Natural killer cell (primary cell): ENCODE measurements around the gene DEFB129. TPM values are rescaled to one million over a fixed set of nuclear protein-coding genes. Genes with fewer than 3 reads are reported as not detected.

Source experiments
- ATAC-seq, 3 donors: fragments of 150-1000 bp in 2 of 3; fragments of 200-7000 bp in 1 of 3; cut with Tn5 transposase; 1 replicate in 1 of 3; 2 replicates in 2 of 3; pipeline ENCODE4 v1.10.0; 2021; ENCODE audit warnings: mild to moderate bottlenecking in 2 of 3, moderate library complexity in 2 of 3
- DNase-seq, 2 donors: peaks; one replicate each; pipeline versions ENCODE4 v3.0.0 to v3.0.0-alpha.2; 2013 to 2021; ENCODE audit warnings: mixed read lengths in 1 of 2
- H3K27ac ChIP-seq: one replicate; pipeline ENCODE4 v1.5.1; 2013; ENCODE audit warnings: mild to moderate bottlenecking, low read length
- H3K27me3 ChIP-seq: one replicate; pipeline ENCODE4 v1.6.1; 2013; ENCODE audit warnings: low read length; ENCODE audit not compliant: control insufficient read depth, insufficient read depth
- H3K36me3 ChIP-seq: one replicate; pipeline ENCODE4 v1.6.1; 2013; ENCODE audit warnings: low read length; ENCODE audit not compliant: control insufficient read depth, insufficient read depth
- H3K4me1 ChIP-seq: one replicate; pipeline ENCODE4 v1.6.1; 2013; ENCODE audit warnings: low read length; ENCODE audit not compliant: control insufficient read depth, insufficient read depth
- H3K4me3 ChIP-seq: one replicate; pipeline ENCODE4 v1.5.1; 2013; ENCODE audit warnings: low read length
- H3K9me3 ChIP-seq: one replicate; pipeline ENCODE4 v1.6.1; 2013; ENCODE audit warnings: low read length; ENCODE audit not compliant: control insufficient read depth, insufficient read depth
- H3K27ac Mint-ChIP-seq, 2 donors: one replicate each; pipeline ENCODE4 v1.8.0; 2022; ENCODE audit warnings: mild to moderate bottlenecking in 2 of 2, mixed read lengths in 2 of 2, moderate library complexity in 1 of 2
- H3K27me3 Mint-ChIP-seq, 2 donors: one replicate each; pipeline ENCODE4 v1.8.0; 2022; ENCODE audit warnings: low read depth in 2 of 2, mixed read lengths in 2 of 2
- H3K36me3 Mint-ChIP-seq: one replicate; pipeline ENCODE4 v1.8.0; 2022; ENCODE audit warnings: mixed read lengths
- H3K4me1 Mint-ChIP-seq, 2 donors: one replicate each; pipeline ENCODE4 v1.8.0; 2022; ENCODE audit warnings: mixed read lengths in 2 of 2
- H3K4me3 Mint-ChIP-seq: one replicate; pipeline ENCODE4 v1.8.0; 2022; ENCODE audit warnings: mild to moderate bottlenecking, moderate library complexity, mixed read lengths
- H3K9me3 Mint-ChIP-seq, 2 donors: one replicate each; pipeline ENCODE4 v1.8.0; 2022; ENCODE audit warnings: mixed read lengths in 2 of 2
- WGBS: methylation state at CpG from one replicate; pipeline ENCODE4 v1.1.7; 2013; ENCODE audit warnings: missing lambda C conversion rate; ENCODE audit not compliant: insufficient coverage; 5-methylcytosine and 5-hydroxymethylcytosine counted together
- intact Hi-C: fragments of 100-400 bp; cut with micrococcal nuclease; formaldehyde crosslinking; loops from one replicate; pipeline ENCODE4 v1.14.2; 2022
- total RNA-seq, 4 donors: library from RNA; stranded (reverse); fragments of 120-200 nt in 1 of 4; gene quantifications; one replicate each; pipeline versions ENCODE4 v1.2.3 to v1.2.4, GENCODE V29; 2013 to 2022
- TF ChIP-seq, protein P1 (sequence below): fragments of 200-600 bp; IDR thresholded peaks from one replicate; pipeline ENCODE4 v1.8.0; 2022; ENCODE audit warnings: antibody characterized with exemption

Gene DEFB129
- total RNA-seq, 3 donors from 2014 or later (not counting 1 experiment from before 2014, with no cell fraction given) = not detected

DNA sequence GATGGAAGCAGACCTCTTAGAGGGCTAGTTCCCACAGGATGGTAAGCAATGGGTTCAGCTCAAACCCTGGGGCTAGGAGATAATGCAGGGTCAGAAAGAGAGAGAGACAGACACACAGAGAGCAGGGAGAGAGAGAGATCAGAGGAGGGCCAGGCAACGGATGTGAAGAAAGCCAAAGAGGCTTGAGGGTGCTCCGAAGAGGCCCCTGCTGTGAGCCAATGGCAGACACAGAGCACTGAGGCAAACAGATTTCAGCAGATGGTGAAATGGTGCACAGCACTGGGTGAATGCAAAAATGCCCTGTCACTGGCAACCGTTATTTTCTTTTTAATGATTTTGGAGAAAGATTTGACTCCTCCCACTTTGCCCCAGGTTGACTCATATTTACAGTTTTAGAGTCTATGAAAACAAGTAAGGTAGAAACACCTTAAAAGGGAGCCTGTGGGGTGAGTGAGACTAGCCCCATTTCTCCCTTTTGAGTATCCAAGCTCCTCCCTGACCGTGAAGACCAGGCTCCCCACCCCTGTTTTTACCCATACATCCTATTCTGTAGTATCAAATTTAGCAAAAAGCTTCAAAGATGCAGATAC is 31.3 kb downstream of the DEFB129 start:
- Histone ChIP-seq H3K27ac (no peak overlapping the region), H3K4me3 (no peak overlapping the region), H3K9me3 (no peaks in the 10 kb centered on the region), H3K36me3 (no peaks in the 10 kb centered on the region), H3K27me3 (no peaks in the 10 kb centered on the region), H3K4me1 (no peaks in the 10 kb centered on the region)
- 68% methylated on average over 4 of the region's 4 CpGs for WGBS
- Mint-ChIP-seq H3K9me3 (no peaks in the 10 kb centered on the region), H3K27ac (no peak overlapping the region), H3K4me3 (no peak overlapping the region), H3K27me3 (peaks cover 11 to 22% of the 10 kb centered on the region in 2 donors), H3K4me1 (no peaks in the 10 kb centered on the region), H3K36me3 (no peaks in the 10 kb centered on the region)
- TF ChIP-seq, protein P1, sequence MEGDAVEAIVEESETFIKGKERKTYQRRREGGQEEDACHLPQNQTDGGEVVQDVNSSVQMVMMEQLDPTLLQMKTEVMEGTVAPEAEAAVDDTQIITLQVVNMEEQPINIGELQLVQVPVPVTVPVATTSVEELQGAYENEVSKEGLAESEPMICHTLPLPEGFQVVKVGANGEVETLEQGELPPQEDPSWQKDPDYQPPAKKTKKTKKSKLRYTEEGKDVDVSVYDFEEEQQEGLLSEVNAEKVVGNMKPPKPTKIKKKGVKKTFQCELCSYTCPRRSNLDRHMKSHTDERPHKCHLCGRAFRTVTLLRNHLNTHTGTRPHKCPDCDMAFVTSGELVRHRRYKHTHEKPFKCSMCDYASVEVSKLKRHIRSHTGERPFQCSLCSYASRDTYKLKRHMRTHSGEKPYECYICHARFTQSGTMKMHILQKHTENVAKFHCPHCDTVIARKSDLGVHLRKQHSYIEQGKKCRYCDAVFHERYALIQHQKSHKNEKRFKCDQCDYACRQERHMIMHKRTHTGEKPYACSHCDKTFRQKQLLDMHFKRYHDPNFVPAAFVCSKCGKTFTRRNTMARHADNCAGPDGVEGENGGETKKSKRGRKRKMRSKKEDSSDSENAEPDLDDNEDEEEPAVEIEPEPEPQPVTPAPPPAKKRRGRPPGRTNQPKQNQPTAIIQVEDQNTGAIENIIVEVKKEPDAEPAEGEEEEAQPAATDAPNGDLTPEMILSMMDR = no peak
- intact Hi-C loops = no loop called here
- ATAC-seq = no peak
- no peak for DNase-seq

DNA sequence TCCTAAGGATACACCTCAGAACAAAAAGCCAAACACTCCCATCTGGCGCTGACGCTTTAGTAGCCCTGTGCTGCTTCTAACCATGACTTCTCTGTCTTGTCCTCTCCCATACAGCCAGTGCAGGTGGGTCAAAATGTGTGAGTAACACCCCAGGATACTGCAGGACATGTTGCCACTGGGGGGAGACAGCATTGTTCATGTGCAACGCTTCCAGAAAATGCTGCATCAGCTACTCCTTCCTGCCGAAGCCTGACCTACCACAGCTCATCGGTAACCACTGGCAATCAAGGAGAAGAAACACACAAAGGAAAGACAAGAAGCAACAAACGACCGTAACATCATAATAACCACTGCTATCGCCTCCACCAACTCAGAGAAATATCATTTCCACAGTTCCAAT is 31.9 kb downstream of the DEFB129 start:
- Mint-ChIP-seq H3K9me3 (no peaks in the 10 kb centered on the region), H3K4me1 (no peaks in the 10 kb centered on the region), H3K36me3 (no peaks in the 10 kb centered on the region), H3K27me3 (peaks cover 11 to 22% of the 10 kb centered on the region in 2 donors), H3K4me3 (no peak overlapping the region), H3K27ac (no peak overlapping the region)
- ATAC-seq (peak in 1 of 3 donors; percentile 25), DNase-seq (peak in 1 of 2 donors; percentile 39)
- Histone ChIP-seq H3K4me1 (no peaks in the 10 kb centered on the region), H3K36me3 (no peaks in the 10 kb centered on the region), H3K27ac (no peak overlapping the region), H3K4me3 (no peak overlapping the region), H3K9me3 (no peaks in the 10 kb centered on the region), H3K27me3 (no peaks in the 10 kb centered on the region)
- TF ChIP-seq, protein P1 = no peak
- 44% methylated on average over 8 of the region's 8 CpGs for WGBS
- intact Hi-C loops = no loop called here

DNA sequence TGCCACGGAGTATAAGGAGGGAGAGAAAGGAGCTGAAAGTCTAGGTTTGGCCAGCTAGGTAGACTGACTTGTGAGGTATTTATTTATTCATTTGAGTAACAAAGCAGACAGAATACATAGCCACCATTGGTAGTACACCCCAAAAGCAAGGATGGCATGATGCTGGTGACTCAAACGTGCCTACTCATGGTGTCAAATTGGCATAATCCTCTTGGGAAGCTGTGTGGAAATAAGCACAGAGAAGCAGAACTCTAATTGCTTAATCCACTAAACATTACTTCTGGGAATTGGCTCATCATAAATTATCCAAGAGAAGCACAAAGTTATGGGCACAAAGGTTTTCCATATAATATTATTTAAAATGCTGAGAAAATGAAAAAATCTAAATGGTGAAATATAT is 32.9 kb downstream of the DEFB129 start:
- H3K4me1 Mint-ChIP-seq = no peaks in the 10 kb centered on the region
- no peaks in the 10 kb centered on the region for H3K9me3 ChIP-seq
- no peak overlapping the region for H3K4me3 ChIP-seq
- H3K27me3 Mint-ChIP-seq = peaks cover 11 to 22% of the 10 kb centered on the region in 2 donors
- H3K4me1 ChIP-seq = no peaks in the 10 kb centered on the region
- H3K27ac Mint-ChIP-seq = no peak overlapping the region
- TF ChIP-seq, protein P1 = no peak
- H3K4me3 Mint-ChIP-seq = no peak overlapping the region
- H3K36me3 Mint-ChIP-seq = no peaks in the 10 kb centered on the region
- H3K9me3 Mint-ChIP-seq = no peaks in the 10 kb centered on the region
- no peaks in the 10 kb centered on the region for H3K27me3 ChIP-seq
- intact Hi-C loops = no loop called here
- H3K36me3 ChIP-seq = no peaks in the 10 kb centered on the region
- ATAC-seq (no peak), DNase-seq (no peak)
- WGBS = 100% methylated on average over 2 of the region's 2 CpGs
- no peak overlapping the region for H3K27ac ChIP-seq

DNA sequence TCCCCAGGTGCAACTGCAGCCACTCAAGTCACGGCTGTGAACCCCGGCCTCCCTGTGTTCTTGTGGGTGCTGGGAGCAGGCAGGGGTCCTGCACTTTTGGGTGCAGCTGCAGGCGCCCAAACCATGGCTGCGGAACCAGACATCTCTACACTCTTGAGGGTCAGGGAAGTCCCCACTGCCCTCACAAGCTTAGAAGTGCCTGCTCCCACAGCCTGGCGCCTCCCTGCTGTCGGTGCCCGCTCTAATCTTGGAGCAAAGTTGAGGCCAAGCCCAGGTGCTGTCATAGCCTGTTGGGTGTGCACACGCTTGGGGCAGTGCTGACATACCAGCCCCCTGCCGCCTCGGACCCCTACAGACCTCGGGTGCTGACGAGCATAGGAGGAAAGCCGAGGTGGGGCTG is 36.6 kb downstream of the DEFB129 start:
- Mint-ChIP-seq H3K4me3 (no peak overlapping the region), H3K27ac (no peak overlapping the region), H3K36me3 (no peaks in the 10 kb centered on the region), H3K9me3 (no peaks in the 10 kb centered on the region), H3K27me3 (peaks cover 14% of the 10 kb centered on the region in 2 donors), H3K4me1 (peaks cover 11% of the 10 kb centered on the region in 2 donors)
- H3K27ac ChIP-seq = no peak overlapping the region
- 90% methylated on average over 13 of the region's 13 CpGs for WGBS
- DNase-seq = no peak
- no peak for ATAC-seq
- intact Hi-C loops = no loop called here
- no peaks in the 10 kb centered on the region for H3K9me3 ChIP-seq
- TF ChIP-seq, protein P1 = no peak
- peaks cover 9% of the 10 kb centered on the region for H3K4me1 ChIP-seq
- H3K27me3 ChIP-seq = peaks cover 7% of the 10 kb centered on the region
- no peak overlapping the region for H3K4me3 ChIP-seq
- no peaks in the 10 kb centered on the region for H3K36me3 ChIP-seq
